SK-N-SH (cell line): Measurements from ENCODE around the gene TPRKB. TPM values are rescaled to one million over a fixed set of nuclear protein-coding genes. Genes with fewer than 3 reads are reported as not detected.

Experiments used
- CTCF ChIA-PET: fragments of 300-600, 350-600 bp; formaldehyde crosslinking; extraction: SDS; loops from one replicate; lab custom pipeline; 2021; lab: Yijun Ruan, JAX
- POLR2A ChIA-PET: fragments of 350-600 bp; sonication (Branson Sonifier 250); formaldehyde crosslinking; extraction: SDS; loops from one replicate; lab custom pipeline; 2020; ENCODE audit warnings: antibody characterized with exemption, inconsistent platforms; lab: Yijun Ruan, JAX
- DNase-seq: peaks from one replicate; pipeline ENCODE4 v3.0.0; 2012
- H2AFZ ChIP-seq: fragments of 200-600 bp; sonication (generic); 2 replicates; pipeline ENCODE4 v1.8.1; 2016; ENCODE audit warnings: antibody characterized with exemption, mild to moderate bottlenecking, low read depth
- H3F3A ChIP-seq: fragments of 200-600 bp; sonication (generic); replicated peaks from 2 replicates; pipeline ENCODE3; 2016; ENCODE audit warnings: antibody characterized with exemption, mild to moderate bottlenecking; ENCODE audit not compliant: insufficient read depth
- H3K27ac ChIP-seq, 2 experiments: fragments of 200-500 bp in 1 of 2; fragments of 200-600 bp in 1 of 2; sonication (Bioruptor generic) in 1 of 2; sonication (generic), shearing (Covaris generic) in 1 of 2; 2 replicates each; pipeline versions ENCODE4 v1.5.1 to v1.6.1; 2014 to 2016; ENCODE audit warnings: low read depth in 2 of 2, inconsistent platforms in 1 of 2, low read length in 1 of 2, mild to moderate bottlenecking in 1 of 2, mixed read lengths in 1 of 2
- H3K27me3 ChIP-seq: fragments of 200-600 bp; sonication (generic), shearing (Covaris generic); 2 replicates; pipeline ENCODE4 v1.6.1; 2016; ENCODE audit warnings: mixed run types; ENCODE audit not compliant: insufficient read depth
- H3K36me3 ChIP-seq, 2 experiments: fragments of 200-500 bp in 1 of 2; fragments of 200-600 bp in 1 of 2; sonication (Bioruptor generic) in 1 of 2; sonication (generic) in 1 of 2; replicated peaks in 1 of 2; 2 replicates each; pipeline versions ENCODE3 to v1.5.1; 2014 to 2016; ENCODE audit warnings: low read length in 1 of 2, mild to moderate bottlenecking in 1 of 2; ENCODE audit not compliant: insufficient read depth in 2 of 2, control insufficient read depth in 1 of 2
- H3K4me1 ChIP-seq, 2 experiments: fragments of 200-500 bp in 1 of 2; fragments of 200-600 bp in 1 of 2; sonication (Bioruptor generic) in 1 of 2; sonication (generic), shearing (Covaris generic) in 1 of 2; 2 replicates each; pipeline versions ENCODE4 v1.5.1 to v1.6.1; 2014 to 2016; ENCODE audit warnings: low read depth in 1 of 2, low read length in 1 of 2, mixed run types in 1 of 2; ENCODE audit not compliant: insufficient read depth in 2 of 2, control insufficient read depth in 1 of 2
- H3K4me2 ChIP-seq: fragments of 200-600 bp; sonication (generic), shearing (Covaris generic); 2 replicates; pipeline ENCODE4 v1.6.1; 2017; ENCODE audit warnings: mixed run types
- H3K4me3 ChIP-seq, 2 experiments: fragments of 200-500 bp in 1 of 2; fragments of 200-600 bp in 1 of 2; sonication (Bioruptor generic) in 1 of 2; sonication (generic), shearing (Covaris generic) in 1 of 2; 2 replicates each; pipeline versions ENCODE4 v1.5.1 to v1.8.1; 2014 to 2016; ENCODE audit warnings: low read depth in 2 of 2, inconsistent platforms in 1 of 2, low read length in 1 of 2, mild to moderate bottlenecking in 1 of 2, mixed read lengths in 1 of 2, moderate library complexity in 1 of 2
- H3K79me2 ChIP-seq: fragments of 200-600 bp; sonication (generic); 2 replicates; pipeline ENCODE4 v1.8.1; 2017; ENCODE audit warnings: mild to moderate bottlenecking; ENCODE audit not compliant: insufficient read depth
- H3K9ac ChIP-seq: fragments of 200-600 bp; sonication (generic); 2 replicates; pipeline ENCODE4 v1.6.1; 2017; ENCODE audit warnings: mixed run types
- H3K9me2 ChIP-seq: fragments of 200-600 bp; sonication (generic); 2 replicates; pipeline ENCODE4 v1.6.1; 2017; ENCODE audit warnings: mixed run types
- H3K9me3 ChIP-seq: fragments of 200-600 bp; sonication (generic); 2 replicates; pipeline ENCODE4 v1.6.1; 2017; ENCODE audit warnings: mixed run types, mild to moderate bottlenecking, moderate library complexity
- H4K20me1 ChIP-seq: fragments of 200-600 bp; sonication (generic); 2 replicates; pipeline ENCODE4 v1.6.1; 2017; ENCODE audit warnings: mild to moderate bottlenecking, mixed run types; ENCODE audit not compliant: insufficient read depth
- CHD2 ChIP-seq: fragments of 150-350 bp; IDR thresholded peaks from 2 replicates; pipeline ENCODE4 v1.6.1; 2018; ENCODE audit warnings: low read length; ENCODE audit not compliant: partially characterized antibody
- ELF1 ChIP-seq: IDR thresholded peaks from 2 replicates; pipeline ENCODE4 v1.4.0; 2012
- POLR2AphosphoS5 ChIP-seq: IDR thresholded peaks from 2 replicates; pipeline ENCODE4 v1.6.1; 2012; ENCODE audit warnings: low read depth, low read length
- RXRA ChIP-seq: IDR thresholded peaks from 2 replicates; pipeline ENCODE4 v1.4.0; 2012; ENCODE audit warnings: low read depth, mild to moderate bottlenecking, borderline replicate concordance
- WGBS: methylation state at CpG from one replicate; pipeline ENCODE4 v1.1.6; 2017; ENCODE audit warnings: low lambda C conversion rate; 5-methylcytosine and 5-hydroxymethylcytosine counted together
- polyA plus RNA-seq, 3 experiments: library from polyadenylated mRNA; depleted of rRNA; stranded (reverse); fragments of >200 nt; gene quantifications; 2 replicates each; pipeline ENCODE4 v1.2.3, GENCODE V29; 2012
- TF ChIP-seq, protein P1 (sequence below): IDR thresholded peaks from 2 replicates; pipeline ENCODE4 v1.4.0; 2012; ENCODE audit warnings: low read depth, borderline replicate concordance
- TF ChIP-seq, protein P2 (sequence below): IDR thresholded peaks from 2 replicates; pipeline ENCODE4; 2012
- TF ChIP-seq, protein P3 (sequence below): IDR thresholded peaks from 2 replicates; pipeline ENCODE4 v1.6.1; 2012; ENCODE audit warnings: mild to moderate bottlenecking, low read depth, low read length, moderate library complexity

The TPRKB gene
- polyA plus RNA-seq, 1 of the 3 experiments (the other 2 are of a cell fraction) = 32.1 TPM

DNA sequence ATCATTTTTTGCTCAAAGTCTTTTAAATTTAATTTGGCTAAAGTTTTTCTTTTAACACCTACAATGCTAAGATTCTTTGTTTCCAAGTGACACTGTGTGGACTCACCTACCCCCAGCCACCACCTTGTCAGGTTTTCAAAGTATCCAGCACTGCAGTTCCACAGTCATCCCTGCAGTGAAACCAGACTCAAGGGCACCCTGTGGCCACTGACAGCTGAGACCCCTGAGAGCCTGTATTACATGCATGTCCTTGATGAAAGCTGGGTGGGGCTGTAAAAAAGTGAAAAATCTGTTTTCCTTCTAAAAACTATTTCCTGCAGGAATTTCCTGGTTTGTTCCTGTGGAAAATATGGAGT is 19.9 kb downstream of the TPRKB start:
- H3K79me2 ChIP-seq = no peaks in the 10 kb centered on the region
- H3K9ac ChIP-seq = no peak overlapping the region
- no peaks in the 10 kb centered on the region for H3K9me2 ChIP-seq
- peak overlapping the region; percentile 52 for H2AFZ ChIP-seq
- H3K27me3 ChIP-seq = no peaks in the 10 kb centered on the region
- no peaks in the 10 kb centered on the region for H3F3A ChIP-seq
- no peak overlapping the region for H3K27ac ChIP-seq
- H3K4me2 ChIP-seq = no peak overlapping the region
- DNase-seq = no peak
- TF ChIP-seq, protein P1, sequence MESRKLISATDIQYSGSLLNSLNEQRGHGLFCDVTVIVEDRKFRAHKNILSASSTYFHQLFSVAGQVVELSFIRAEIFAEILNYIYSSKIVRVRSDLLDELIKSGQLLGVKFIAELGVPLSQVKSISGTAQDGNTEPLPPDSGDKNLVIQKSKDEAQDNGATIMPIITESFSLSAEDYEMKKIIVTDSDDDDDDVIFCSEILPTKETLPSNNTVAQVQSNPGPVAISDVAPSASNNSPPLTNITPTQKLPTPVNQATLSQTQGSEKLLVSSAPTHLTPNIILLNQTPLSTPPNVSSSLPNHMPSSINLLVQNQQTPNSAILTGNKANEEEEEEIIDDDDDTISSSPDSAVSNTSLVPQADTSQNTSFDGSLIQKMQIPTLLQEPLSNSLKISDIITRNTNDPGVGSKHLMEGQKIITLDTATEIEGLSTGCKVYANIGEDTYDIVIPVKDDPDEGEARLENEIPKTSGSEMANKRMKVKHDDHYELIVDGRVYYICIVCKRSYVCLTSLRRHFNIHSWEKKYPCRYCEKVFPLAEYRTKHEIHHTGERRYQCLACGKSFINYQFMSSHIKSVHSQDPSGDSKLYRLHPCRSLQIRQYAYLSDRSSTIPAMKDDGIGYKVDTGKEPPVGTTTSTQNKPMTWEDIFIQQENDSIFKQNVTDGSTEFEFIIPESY = no peak
- TF ChIP-seq, protein P2, sequence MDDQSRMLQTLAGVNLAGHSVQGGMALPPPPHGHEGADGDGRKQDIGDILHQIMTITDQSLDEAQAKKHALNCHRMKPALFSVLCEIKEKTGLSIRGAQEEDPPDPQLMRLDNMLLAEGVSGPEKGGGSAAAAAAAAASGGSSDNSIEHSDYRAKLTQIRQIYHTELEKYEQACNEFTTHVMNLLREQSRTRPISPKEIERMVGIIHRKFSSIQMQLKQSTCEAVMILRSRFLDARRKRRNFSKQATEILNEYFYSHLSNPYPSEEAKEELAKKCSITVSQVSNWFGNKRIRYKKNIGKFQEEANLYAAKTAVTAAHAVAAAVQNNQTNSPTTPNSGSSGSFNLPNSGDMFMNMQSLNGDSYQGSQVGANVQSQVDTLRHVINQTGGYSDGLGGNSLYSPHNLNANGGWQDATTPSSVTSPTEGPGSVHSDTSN = no peak
- no peak for TF ChIP-seq RXRA
- no peak for TF ChIP-seq ELF1
- TF ChIP-seq, protein P3, sequence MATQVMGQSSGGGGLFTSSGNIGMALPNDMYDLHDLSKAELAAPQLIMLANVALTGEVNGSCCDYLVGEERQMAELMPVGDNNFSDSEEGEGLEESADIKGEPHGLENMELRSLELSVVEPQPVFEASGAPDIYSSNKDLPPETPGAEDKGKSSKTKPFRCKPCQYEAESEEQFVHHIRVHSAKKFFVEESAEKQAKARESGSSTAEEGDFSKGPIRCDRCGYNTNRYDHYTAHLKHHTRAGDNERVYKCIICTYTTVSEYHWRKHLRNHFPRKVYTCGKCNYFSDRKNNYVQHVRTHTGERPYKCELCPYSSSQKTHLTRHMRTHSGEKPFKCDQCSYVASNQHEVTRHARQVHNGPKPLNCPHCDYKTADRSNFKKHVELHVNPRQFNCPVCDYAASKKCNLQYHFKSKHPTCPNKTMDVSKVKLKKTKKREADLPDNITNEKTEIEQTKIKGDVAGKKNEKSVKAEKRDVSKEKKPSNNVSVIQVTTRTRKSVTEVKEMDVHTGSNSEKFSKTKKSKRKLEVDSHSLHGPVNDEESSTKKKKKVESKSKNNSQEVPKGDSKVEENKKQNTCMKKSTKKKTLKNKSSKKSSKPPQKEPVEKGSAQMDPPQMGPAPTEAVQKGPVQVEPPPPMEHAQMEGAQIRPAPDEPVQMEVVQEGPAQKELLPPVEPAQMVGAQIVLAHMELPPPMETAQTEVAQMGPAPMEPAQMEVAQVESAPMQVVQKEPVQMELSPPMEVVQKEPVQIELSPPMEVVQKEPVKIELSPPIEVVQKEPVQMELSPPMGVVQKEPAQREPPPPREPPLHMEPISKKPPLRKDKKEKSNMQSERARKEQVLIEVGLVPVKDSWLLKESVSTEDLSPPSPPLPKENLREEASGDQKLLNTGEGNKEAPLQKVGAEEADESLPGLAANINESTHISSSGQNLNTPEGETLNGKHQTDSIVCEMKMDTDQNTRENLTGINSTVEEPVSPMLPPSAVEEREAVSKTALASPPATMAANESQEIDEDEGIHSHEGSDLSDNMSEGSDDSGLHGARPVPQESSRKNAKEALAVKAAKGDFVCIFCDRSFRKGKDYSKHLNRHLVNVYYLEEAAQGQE = no peak
- no peak for TF ChIP-seq CHD2
- no peaks in the 10 kb centered on the region for H3K4me1 ChIP-seq
- POLR2A ChIA-PET = no interaction called here
- no peaks in the 10 kb centered on the region for H4K20me1 ChIP-seq
- H3K4me3 ChIP-seq = no peak overlapping the region
- no peaks in the 10 kb centered on the region for H3K36me3 ChIP-seq
- no peaks in the 10 kb centered on the region for H3K9me3 ChIP-seq
- CTCF ChIA-PET = no interaction called here

DNA sequence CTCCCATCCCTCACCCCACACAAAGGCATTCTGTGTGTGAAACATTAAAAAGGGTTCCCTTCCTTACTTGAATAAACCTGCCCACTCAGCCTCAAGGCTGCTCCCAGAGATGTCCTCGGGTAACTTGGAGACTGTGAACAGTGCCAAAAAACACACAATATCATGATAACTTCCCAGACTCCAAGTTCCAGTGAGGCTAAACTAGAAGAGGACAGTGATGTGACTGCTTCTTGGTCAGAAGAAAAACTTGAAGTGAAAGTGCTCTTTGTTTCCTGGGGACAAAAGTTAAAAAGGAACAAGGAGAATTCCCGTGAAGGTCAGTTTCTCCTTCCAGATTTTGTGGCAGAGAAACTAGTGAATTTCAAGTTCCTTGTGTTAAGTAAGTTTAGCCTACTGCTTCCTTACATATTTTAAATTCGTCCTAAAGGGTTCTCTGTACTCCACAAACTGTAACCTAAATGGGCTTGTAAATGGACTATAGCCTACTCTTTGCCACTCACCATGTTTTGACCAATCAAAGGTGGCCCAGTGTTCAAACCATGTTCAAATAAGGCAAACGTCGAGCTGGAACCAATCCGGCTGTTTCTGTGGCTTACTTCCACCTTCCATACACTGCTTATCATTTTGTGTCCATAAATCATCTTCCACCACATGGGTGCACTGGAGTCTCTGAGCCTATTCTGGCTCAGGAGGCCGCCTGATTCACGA is 20.4 kb downstream of the TPRKB start:
- DNase-seq = no peak
- no peaks in the 10 kb centered on the region for H3K4me1 ChIP-seq
- no peak overlapping the region for H3K27ac ChIP-seq
- TF ChIP-seq, protein P1 = no peak
- TF ChIP-seq POLR2AphosphoS5 = no peak
- TF ChIP-seq ELF1 = no peak
- TF ChIP-seq, all 33 proteins: peak for 0
- CTCF ChIA-PET = interaction anchor here (0.7 kb wide), 1 partner anchor 20 kb away, joined by 3 read pairs; no protein-coding TSS in a partner anchor
- POLR2A ChIA-PET = no interaction called here
- Histone ChIP-seq H3K27me3 (no peaks in the 10 kb centered on the region), H3F3A (no peaks in the 10 kb centered on the region), H3K79me2 (no peaks in the 10 kb centered on the region), H3K9me2 (no peaks in the 10 kb centered on the region), H3K9ac (no peak overlapping the region), H3K4me3 (no peak overlapping the region), H2AFZ (peak overlapping the region; percentile 52), H3K4me2 (no peak overlapping the region), H3K36me3 (no peaks in the 10 kb centered on the region), H4K20me1 (no peaks in the 10 kb centered on the region), H3K9me3 (no peaks in the 10 kb centered on the region)
- WGBS = 35% methylated on average over 8 of the region's 8 CpGs
